GM18499 (cell line): ENCODE data around the gene RIPOR3.
"Not testable (repeated sequence)": the region's sequence is repeated elsewhere in the genome, so short reads cannot be mapped to it uniquely, and the experiment has no call there.

Experiments used
- ATAC-seq: cut with Tn5 transposase; IDR thresholded peaks from one replicate; pipeline ENCODE4 v1.9.1; 2021; ENCODE audit warnings: moderate number of reproducible peaks; ENCODE audit not compliant: insufficient read depth, unreplicated experiment

RIPOR3 gene

GRCh38 chr20:50724851-50725723 is 33.7 kb upstream of the RIPOR3 start:
- no peak for ATAC-seq

- ATAC-seq = no peak
Measured at GRCh38 chr20:50724112-50724725, 32.9 kb upstream of the RIPOR3 start.

- no peak for ATAC-seq
Measured at GRCh38 chr20:50723672-50724071, 32.3 kb upstream of the RIPOR3 start.

GRCh38 chr20:50722424-50723155 is 31.2 kb upstream of the RIPOR3 start:
- no peak for ATAC-seq

- no peak for ATAC-seq
Measured at GRCh38 chr20:50721881-50722281, 30.5 kb upstream of the RIPOR3 start.

- no peak for ATAC-seq
Measured at GRCh38 chr20:50720582-50720981, 29.2 kb upstream of the RIPOR3 start.

GRCh38 chr20:50720026-50720425 is 28.7 kb upstream of the RIPOR3 start:
- ATAC-seq = no peak

- no peak for ATAC-seq
Measured at GRCh38 chr20:50719328-50719727, 28.0 kb upstream of the RIPOR3 start.

- no peak for ATAC-seq
Measured at GRCh38 chr20:50717974-50718761, 26.8 kb upstream of the RIPOR3 start.

GRCh38 chr20:50717312-50717711 is 26.0 kb upstream of the RIPOR3 start:
- no peak for ATAC-seq

GRCh38 chr20:50716518-50716917 is 25.2 kb upstream of the RIPOR3 start:
- no peak for ATAC-seq

GRCh38 chr20:50715694-50716093 is 24.4 kb upstream of the RIPOR3 start:
- no peak for ATAC-seq

- not testable (repeated sequence) for ATAC-seq
Measured at GRCh38 chr20:50714426-50714825, 23.1 kb upstream of the RIPOR3 start.

- no peak for ATAC-seq
Measured at GRCh38 chr20:50713657-50714101, 22.3 kb upstream of the RIPOR3 start.

- ATAC-seq = no peak
Measured at GRCh38 chr20:50712771-50713656, 21.7 kb upstream of the RIPOR3 start.

- no peak for ATAC-seq
Measured at GRCh38 chr20:50711113-50711825, 19.9 kb upstream of the RIPOR3 start.

GRCh38 chr20:50710492-50711063 is 19.2 kb upstream of the RIPOR3 start:
- ATAC-seq = no peak

GRCh38 chr20:50709636-50709973 is 18.3 kb upstream of the RIPOR3 start:
- no peak for ATAC-seq
